ENCODE measurements around the gene ATG12.

Gene ATG12

DNA sequence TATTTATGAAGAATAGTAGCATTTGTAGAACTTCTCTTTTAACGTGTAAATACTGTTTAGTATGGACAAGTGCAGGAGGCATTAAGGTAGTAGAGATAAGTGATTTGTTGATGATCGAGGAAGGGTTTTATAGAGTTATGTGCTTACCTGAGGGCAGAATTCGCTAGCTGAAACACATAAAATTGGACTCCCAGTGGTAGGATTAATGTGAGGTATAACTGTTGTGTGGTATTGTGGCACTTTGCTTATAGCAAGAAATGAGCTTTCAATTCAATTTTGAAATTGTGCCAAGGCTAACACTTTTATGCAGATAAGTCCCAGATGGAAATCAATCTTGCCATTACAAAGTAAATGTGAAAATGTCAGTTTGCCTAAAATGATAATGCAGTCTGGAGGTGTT lies 1.6 kb upstream of the ATG12 start:
- peak overlapping the region; percentile 88 for H3K4me3 ChIP-seq (ENCODE audit: low read depth, low read length)
- peak; percentile 10 for DNase-seq (ENCODE audit: low read depth)

DNA sequence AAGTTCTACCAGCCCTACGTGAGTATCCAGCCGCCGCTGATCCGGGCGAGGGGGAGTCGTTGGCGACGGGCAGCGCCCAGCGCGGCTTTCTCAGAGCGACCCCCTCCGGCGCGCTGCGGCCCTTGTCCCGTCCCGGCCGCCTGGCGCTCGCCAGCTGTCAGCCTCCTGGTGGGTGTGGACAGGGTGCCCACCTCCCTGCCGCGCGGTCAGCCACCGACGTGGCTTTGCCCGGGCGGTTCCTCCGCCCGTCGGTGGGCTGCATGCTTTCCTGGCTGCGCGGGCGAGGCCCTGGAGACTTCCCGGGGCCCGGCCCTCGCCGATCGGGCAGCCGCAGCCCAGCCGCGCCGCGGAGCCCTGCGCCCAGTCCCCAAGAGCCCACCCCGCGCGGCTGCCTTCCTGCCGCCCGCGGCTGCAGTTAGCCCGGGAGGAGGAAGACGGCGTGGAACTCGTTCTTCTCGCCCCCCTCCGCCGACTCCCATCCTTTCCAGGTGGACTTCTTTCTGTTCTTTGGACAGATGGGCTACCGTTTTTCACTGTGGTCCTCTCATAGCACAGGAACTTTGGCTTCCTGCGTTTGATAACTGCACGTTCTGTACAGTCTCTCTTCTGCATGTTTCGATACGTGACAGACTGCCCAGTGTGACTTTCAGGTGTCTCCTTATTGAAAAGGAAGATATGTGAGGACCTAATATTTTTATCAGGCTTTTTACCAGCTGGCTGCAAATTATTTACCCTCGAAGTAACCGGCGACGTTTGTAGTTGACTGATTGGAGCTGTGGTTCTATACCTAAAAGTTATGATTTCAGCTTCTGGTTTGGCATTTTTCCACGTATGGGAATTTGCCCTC lies 947 bp upstream of the ATG12 start:
- TF ChIP-seq, protein P1, sequence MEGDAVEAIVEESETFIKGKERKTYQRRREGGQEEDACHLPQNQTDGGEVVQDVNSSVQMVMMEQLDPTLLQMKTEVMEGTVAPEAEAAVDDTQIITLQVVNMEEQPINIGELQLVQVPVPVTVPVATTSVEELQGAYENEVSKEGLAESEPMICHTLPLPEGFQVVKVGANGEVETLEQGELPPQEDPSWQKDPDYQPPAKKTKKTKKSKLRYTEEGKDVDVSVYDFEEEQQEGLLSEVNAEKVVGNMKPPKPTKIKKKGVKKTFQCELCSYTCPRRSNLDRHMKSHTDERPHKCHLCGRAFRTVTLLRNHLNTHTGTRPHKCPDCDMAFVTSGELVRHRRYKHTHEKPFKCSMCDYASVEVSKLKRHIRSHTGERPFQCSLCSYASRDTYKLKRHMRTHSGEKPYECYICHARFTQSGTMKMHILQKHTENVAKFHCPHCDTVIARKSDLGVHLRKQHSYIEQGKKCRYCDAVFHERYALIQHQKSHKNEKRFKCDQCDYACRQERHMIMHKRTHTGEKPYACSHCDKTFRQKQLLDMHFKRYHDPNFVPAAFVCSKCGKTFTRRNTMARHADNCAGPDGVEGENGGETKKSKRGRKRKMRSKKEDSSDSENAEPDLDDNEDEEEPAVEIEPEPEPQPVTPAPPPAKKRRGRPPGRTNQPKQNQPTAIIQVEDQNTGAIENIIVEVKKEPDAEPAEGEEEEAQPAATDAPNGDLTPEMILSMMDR (IDR thresholded peaks at IDR 0.05; ENCODE audit: control insufficient read depth, extremely low read depth, insufficient read depth) = peak; percentile 24; the same call in 1 of the 2 replicates
- DNase-seq (ENCODE audit: low read depth) = peak; percentile 7
- H3K4me3 ChIP-seq (ENCODE audit: low read depth, low read length) = peak overlapping the region; percentile 88

More for the DNA sequence above, 1.6 kb upstream of the ATG12 start:
- TF ChIP-seq, protein P1 (IDR thresholded peaks at IDR 0.05; ENCODE audit: control insufficient read depth, extremely low read depth, insufficient read depth) = no peak

DNA sequence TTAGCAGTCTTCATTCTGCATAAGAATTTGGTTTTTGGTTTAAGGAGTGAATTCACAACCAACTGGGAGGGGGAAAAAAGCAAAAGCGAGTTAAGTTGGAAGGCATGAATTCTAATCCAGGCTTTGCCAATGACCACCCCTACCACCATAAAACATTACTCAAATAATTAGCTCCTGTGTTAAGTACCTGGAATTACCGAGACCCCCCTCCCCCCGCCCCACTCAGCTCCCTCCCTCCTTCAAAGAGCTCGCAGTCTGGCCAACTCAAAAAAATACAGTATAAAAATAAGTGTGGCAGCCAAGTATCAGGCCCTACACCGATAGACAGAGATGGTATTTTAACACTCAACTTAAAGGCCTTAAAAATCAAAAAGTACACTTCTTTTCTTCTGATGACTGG lies 492 bp downstream of the ATG12 start:
- no peak for DNase-seq (ENCODE audit: low read depth)
- peak overlapping the region; percentile 88 for H3K4me3 ChIP-seq (ENCODE audit: low read depth, low read length)
- TF ChIP-seq, protein P1 (IDR thresholded peaks at IDR 0.05; ENCODE audit: control insufficient read depth, extremely low read depth, insufficient read depth) = no peak

DNA sequence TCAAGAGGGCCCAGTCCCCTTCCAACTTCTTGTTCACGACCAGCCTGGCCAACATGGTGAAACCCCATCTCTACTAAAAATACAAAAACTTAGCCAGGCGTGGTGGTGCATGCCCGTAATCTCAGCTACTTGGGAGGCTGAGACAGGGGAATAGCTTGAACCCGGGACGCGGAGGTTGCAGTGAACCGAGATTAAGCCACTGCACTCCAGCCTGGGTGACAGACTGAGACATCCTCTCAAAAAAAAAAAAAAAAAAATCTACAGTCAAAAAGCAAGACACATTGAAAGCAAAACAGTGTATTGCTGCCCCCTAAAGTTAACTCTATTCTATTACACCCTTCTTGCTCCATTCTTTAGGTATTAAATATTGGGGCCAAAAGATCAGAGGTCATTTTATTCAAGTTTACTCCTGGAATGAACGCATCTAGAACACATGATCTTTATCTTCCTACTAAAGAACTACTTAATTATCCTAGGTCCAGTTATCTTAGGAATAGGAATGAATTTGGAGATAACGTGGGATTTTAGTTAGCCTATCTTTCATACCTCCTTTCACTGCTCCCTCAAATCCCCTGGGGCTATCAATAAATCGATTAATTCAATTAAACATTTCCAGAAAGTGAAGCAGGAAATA lies 2.4 kb downstream of the ATG12 start:
- DNase-seq (ENCODE audit: low read depth) = peak; percentile 30
- no peak overlapping the region for H3K4me3 ChIP-seq (ENCODE audit: low read depth, low read length)

GRCh38 chr5:115835481-115835880 lies 5.9 kb downstream of the ATG12 start:
- TF ChIP-seq, protein P1 (IDR thresholded peaks at IDR 0.05; ENCODE audit: control insufficient read depth, extremely low read depth, insufficient read depth) = no peak
- H3K4me3 ChIP-seq (ENCODE audit: low read depth, low read length) = no peak overlapping the region
- no peak for DNase-seq (ENCODE audit: low read depth)

More for the DNA sequence above, 2.4 kb downstream of the ATG12 start:
- TF ChIP-seq, protein P1 (IDR thresholded peaks at IDR 0.05; ENCODE audit: control insufficient read depth, extremely low read depth, insufficient read depth) = peak; percentile 52

DNA sequence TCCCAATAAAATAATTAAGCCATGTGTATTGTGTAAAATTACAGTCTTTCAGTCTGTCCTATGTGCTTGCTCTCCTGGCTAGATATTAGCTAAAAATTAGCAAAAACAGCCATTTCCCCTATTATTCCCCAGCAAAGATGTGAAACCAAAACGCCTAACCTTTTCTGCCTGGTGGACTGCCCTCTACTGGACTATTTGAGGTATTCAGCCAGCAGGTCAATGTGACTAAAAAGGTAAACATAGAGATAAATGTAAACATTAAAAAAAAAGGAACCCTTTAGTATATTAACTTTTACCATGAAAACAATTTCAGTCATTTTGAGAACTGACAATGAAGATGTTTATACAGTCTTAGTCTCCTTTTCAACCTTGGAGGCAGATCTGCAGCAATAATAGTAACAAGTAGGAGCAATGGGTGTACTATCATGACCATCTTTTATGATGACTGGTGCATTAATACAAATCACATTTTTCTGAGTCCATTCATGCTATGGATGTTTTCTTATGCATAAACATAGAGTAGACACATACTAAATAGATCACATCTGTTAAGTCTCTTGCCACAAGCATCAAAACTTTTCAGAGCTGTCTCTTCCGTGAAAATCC lies 10.1 kb downstream of the ATG12 start:
- no peak overlapping the region for H3K4me3 ChIP-seq (ENCODE audit: low read depth, low read length)
- TF ChIP-seq, protein P1 (IDR thresholded peaks at IDR 0.05; ENCODE audit: control insufficient read depth, extremely low read depth, insufficient read depth) = peak; percentile 79
- DNase-seq (ENCODE audit: low read depth) = no peak

Measured in LNCaP clone FGC (cell line).